Neuronal stem cell (in vitro differentiated cells): Measurements from ENCODE around the gene FGFRL1.

ENCODE experiments used
- DNase-seq: peaks from one replicate; pipeline ENCODE4 v3.0.0-alpha.2; 2013; ENCODE audit warnings: low spot score
- H2AFZ ChIP-seq: one replicate; pipeline ENCODE4 v1.6.1; 2013; ENCODE audit warnings: mild to moderate bottlenecking, low read length, inconsistent platforms
- H2AK5ac ChIP-seq: 2 replicates; pipeline ENCODE4 v1.6.1; 2013; ENCODE audit warnings: low read depth, mild to moderate bottlenecking, inconsistent platforms, low read length, moderate library complexity, mixed read lengths
- H2BK120ac ChIP-seq: 2 replicates; pipeline ENCODE4 v1.6.1; 2013; ENCODE audit warnings: low read depth, mild to moderate bottlenecking, inconsistent platforms, low read length, moderate library complexity, mixed read lengths
- H2BK12ac ChIP-seq: one replicate; pipeline ENCODE4 v1.6.1; 2013; ENCODE audit warnings: low read length, inconsistent platforms
- H2BK15ac ChIP-seq: 2 replicates; pipeline ENCODE4 v1.6.1; 2013; ENCODE audit warnings: mild to moderate bottlenecking, low read length, inconsistent platforms, mixed read lengths
- H2BK5ac ChIP-seq: one replicate; pipeline ENCODE4 v1.6.1; 2013; ENCODE audit warnings: inconsistent platforms, mild to moderate bottlenecking, low read length, moderate library complexity
- H3K14ac ChIP-seq: one replicate; pipeline ENCODE4 v1.6.1; 2013; ENCODE audit warnings: low read length, inconsistent platforms
- H3K18ac ChIP-seq: 2 replicates; pipeline ENCODE4 v1.6.1; 2013; ENCODE audit warnings: low read length, inconsistent platforms
- H3K23ac ChIP-seq: 2 replicates; pipeline ENCODE4 v1.6.1; 2013; ENCODE audit warnings: low read depth, mild to moderate bottlenecking, mixed read lengths, low read length, inconsistent platforms; ENCODE audit not compliant: poor library complexity
- H3K27ac ChIP-seq: replicated peaks from 3 replicates; pipeline ENCODE4 v1.5.1; 2013; ENCODE audit warnings: low read length, inconsistent platforms
- H3K27me3 ChIP-seq, 3 experiments: 2 replicates each; pipeline ENCODE4 v1.6.1; 2013; ENCODE audit warnings: low read length in 3 of 3, mild to moderate bottlenecking in 2 of 3, inconsistent platforms in 1 of 3, low read depth in 1 of 3, mixed read lengths in 1 of 3, moderate library complexity in 1 of 3; ENCODE audit not compliant: control insufficient read depth in 3 of 3, insufficient read depth in 3 of 3
- H3K36me3 ChIP-seq, 2 donors: replicated peaks in 1 of 2; 2 replicates each; pipeline ENCODE4 v1.6.1; 2013; ENCODE audit warnings: low read length in 2 of 2; ENCODE audit not compliant: control insufficient read depth in 2 of 2, insufficient read depth in 2 of 2
- H3K4ac ChIP-seq: 2 replicates; pipeline ENCODE4 v1.6.1; 2013; ENCODE audit warnings: inconsistent platforms, mild to moderate bottlenecking, low read length, moderate library complexity
- H3K4me1 ChIP-seq, 2 donors: 1 replicate in 1 of 2; 2 replicates in 1 of 2; pipeline ENCODE4 v1.6.1; 2013; ENCODE audit warnings: low read length in 2 of 2, low read depth in 1 of 2; ENCODE audit not compliant: control insufficient read depth in 2 of 2, insufficient read depth in 1 of 2
- H3K4me2 ChIP-seq: one replicate; pipeline ENCODE4 v1.6.1; 2013; ENCODE audit warnings: mild to moderate bottlenecking, low read length, inconsistent platforms; ENCODE audit not compliant: insufficient read depth, poor library complexity, severe bottlenecking
- H3K4me3 ChIP-seq, 2 donors: 2 replicates each; pipeline ENCODE4 v1.5.1; 2013; ENCODE audit warnings: low read length in 2 of 2, mild to moderate bottlenecking in 2 of 2, inconsistent platforms in 1 of 2, moderate library complexity in 1 of 2
- H3K79me1 ChIP-seq: one replicate; pipeline ENCODE4 v1.6.1; 2013; ENCODE audit warnings: low read depth, mild to moderate bottlenecking, inconsistent platforms, low read length, moderate library complexity
- H3K9ac ChIP-seq: one replicate; pipeline ENCODE4 v1.6.1; 2013; ENCODE audit warnings: mild to moderate bottlenecking, low read depth, low read length, inconsistent platforms; ENCODE audit not compliant: poor library complexity
- H3K9me3 ChIP-seq, 2 donors: replicated peaks in 1 of 2; 2 replicates each; pipeline versions ENCODE3 to v1.6.1; 2013; ENCODE audit warnings: low read length in 2 of 2, mild to moderate bottlenecking in 2 of 2, inconsistent platforms in 1 of 2, low read depth in 1 of 2, mixed read lengths in 1 of 2, moderate library complexity in 1 of 2; ENCODE audit not compliant: control insufficient read depth in 2 of 2, insufficient read depth in 1 of 2
- H4K8ac ChIP-seq: one replicate; pipeline ENCODE4 v1.6.1; 2013; ENCODE audit warnings: low read depth, mild to moderate bottlenecking, inconsistent platforms, low read length, moderate library complexity
- H4K91ac ChIP-seq: one replicate; pipeline ENCODE4 v1.6.1; 2013; ENCODE audit warnings: low read length, low read depth, mild to moderate bottlenecking, inconsistent platforms; ENCODE audit not compliant: poor library complexity
- WGBS, 2 donors: extraction: QIAGEN DNeasy Blood & Tissue Kit; methylation state at CpG; one replicate each; pipeline ENCODE4 v1.1.7; 2013; ENCODE audit warnings: missing lambda C conversion rate in 2 of 2, mixed read lengths in 1 of 2; ENCODE audit not compliant: insufficient read length in 2 of 2, insufficient replicate concordance in 1 of 2; ENCODE audit errors: extremely low coverage in 2 of 2; 5-methylcytosine and 5-hydroxymethylcytosine counted together

FGFRL1 gene

DNA sequence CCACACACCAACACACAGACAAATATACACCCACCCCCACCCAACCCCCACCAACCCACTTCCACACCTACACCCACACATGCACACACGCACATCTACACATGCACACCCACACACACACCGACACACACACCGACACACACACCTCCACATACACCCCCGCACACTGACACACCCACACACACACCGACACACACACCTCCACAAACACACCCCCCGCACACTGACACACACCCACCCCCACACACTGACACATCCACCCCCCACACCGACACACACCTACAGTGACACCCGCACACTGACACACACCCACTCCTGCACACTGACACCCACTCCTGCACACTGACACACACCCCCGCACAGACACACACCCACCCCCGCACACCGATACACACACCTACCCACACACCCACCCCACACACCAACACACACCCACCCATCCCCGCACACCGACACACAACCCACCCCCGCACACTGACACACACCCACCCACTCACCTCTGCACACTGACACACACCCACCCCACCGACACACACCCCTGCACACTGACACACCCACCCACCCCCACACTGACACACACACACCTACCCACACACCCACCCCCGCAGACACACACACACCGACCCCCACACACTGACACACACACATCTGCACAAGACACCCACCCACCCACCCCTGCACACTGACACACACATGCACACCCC is 31.1 kb downstream of the FGFRL1 start:
- Histone ChIP-seq H3K23ac (peak overlapping the region; percentile 95), H2BK15ac (peak overlapping the region; percentile 98), H3K18ac (peak overlapping the region; percentile 80), H3K9ac (peak overlapping the region; percentile 70), H3K27ac (peak overlapping the region; percentile 98), H3K9me3 (no peaks in the 10 kb centered on the region), H3K4ac (peak overlapping the region; percentile 97), H3K4me1 (peaks cover 45 to 61% of the 10 kb centered on the region in 2 donors), H3K4me2 (no peak overlapping the region), H2AFZ (no peak overlapping the region), H4K8ac (peak overlapping the region; percentile 65), H3K4me3 (peak overlapping the region in 1 of 2 donors; percentile 48), H4K91ac (peak overlapping the region; percentile 95), H2BK12ac (peak overlapping the region; percentile 94), H2BK5ac (peak overlapping the region; percentile 99), H3K27me3 (no peaks in the 10 kb centered on the region), H3K79me1 (peaks cover 2% of the 10 kb centered on the region), H3K14ac (peak overlapping the region; percentile 98), H2BK120ac (peak overlapping the region; percentile 100), H2AK5ac (peak overlapping the region; percentile 100), H3K36me3 (no peaks in the 10 kb centered on the region)
- 100% methylated on average over 6 of the region's 17 CpGs; no CpG with 5 or more reads in 1 of the 2 donors for WGBS, 2 donors
- no peak for DNase-seq

DNA sequence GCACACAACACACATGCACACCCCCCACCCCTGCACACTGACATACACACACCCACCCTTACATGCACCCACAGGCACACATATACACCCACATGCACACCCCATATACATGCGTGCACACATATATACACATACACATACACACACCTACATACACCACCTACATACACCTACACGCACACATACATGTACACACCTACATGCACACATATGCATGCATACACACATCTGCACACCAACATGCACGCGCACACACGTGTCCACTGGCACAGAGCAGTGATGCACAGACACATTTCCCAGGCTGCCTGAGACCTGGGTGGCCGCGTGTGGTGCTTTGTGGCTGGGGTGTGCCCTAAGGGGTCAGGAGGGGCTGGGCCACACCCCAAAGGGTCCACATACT is 31.7 kb downstream of the FGFRL1 start:
- Histone ChIP-seq H2BK15ac (peak overlapping the region; percentile 52), H2BK5ac (peak overlapping the region; percentile 61), H3K27me3 (no peaks in the 10 kb centered on the region), H3K9ac (peak overlapping the region; percentile 26), H3K9me3 (no peaks in the 10 kb centered on the region), H3K23ac (no peak overlapping the region), H3K14ac (peak overlapping the region; percentile 2), H4K8ac (no peak overlapping the region), H3K4ac (peak overlapping the region; percentile 98), H3K79me1 (peaks cover 2% of the 10 kb centered on the region), H2AFZ (peak overlapping the region; percentile 89), H3K4me3 (peak overlapping the region in 1 of 2 donors; percentile 3), H3K36me3 (no peaks in the 10 kb centered on the region), H3K4me1 (peaks cover 39 to 61% of the 10 kb centered on the region in 2 donors), H3K4me2 (no peak overlapping the region), H2BK12ac (peak overlapping the region; percentile 99), H3K18ac (peak overlapping the region; percentile 48), H3K27ac (peak overlapping the region; percentile 56), H2AK5ac (peak overlapping the region; percentile 36), H4K91ac (peak overlapping the region; percentile 81), H2BK120ac (peak overlapping the region; percentile 2)
- WGBS, 2 donors = no CpG with 5 or more reads among the region's 7 CpGs
- DNase-seq = no peak

DNA sequence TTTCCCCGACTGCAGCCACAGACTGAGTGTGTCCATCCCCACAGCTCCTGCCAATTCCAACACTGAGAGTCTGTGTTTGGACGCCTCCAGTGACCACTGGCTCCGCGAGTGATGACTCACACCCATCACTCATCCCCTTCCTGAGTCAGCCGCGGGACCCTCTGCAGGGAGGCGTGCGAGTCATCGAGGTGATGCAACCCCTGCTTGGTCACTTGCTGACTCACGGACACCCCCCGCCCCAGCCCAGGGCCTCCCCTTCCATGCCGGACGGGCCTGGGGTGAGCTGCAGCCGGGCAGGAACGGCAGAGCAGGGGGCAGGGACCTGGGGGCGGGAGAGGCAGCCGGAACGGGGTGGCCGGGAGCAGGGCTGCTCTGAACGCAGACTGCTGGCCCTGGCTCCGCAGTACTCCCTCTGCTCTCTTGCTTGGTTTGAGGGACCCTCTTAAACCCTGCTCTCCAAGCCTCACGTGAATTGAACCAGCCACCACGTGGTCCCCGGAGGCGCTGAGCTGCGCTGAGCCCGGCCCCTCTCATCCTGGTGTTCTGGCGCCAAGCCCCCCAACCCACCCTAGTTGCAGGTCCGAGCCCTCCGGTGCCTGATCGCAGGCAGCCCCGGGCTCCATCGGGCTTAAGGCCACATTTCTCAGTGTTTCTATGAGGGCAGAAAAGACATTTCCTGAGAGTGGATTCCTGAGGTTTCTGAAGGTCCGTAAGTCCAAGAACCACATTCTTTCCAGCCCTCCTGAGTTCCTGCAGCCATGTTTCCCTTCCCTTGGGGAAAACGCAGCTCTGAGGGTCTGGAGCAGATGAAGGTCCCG is 32.4 kb downstream of the FGFRL1 start:
- Histone ChIP-seq H4K91ac (peak overlapping the region; percentile 81), H2BK5ac (peak overlapping the region; percentile 61), H3K4me1 (peaks cover 36 to 60% of the 10 kb centered on the region in 2 donors), H3K27ac (peak overlapping the region; percentile 56), H3K79me1 (peaks cover 2% of the 10 kb centered on the region), H3K4ac (peak overlapping the region; percentile 98), H3K14ac (peak overlapping the region; percentile 2), H3K9ac (peak overlapping the region; percentile 15), H4K8ac (no peak overlapping the region), H2AFZ (peak overlapping the region; percentile 89), H3K27me3 (no peaks in the 10 kb centered on the region), H2AK5ac (peak overlapping the region; percentile 36), H3K4me3 (no peak overlapping the region), H2BK120ac (peak overlapping the region; percentile 2), H3K9me3 (no peaks in the 10 kb centered on the region), H2BK12ac (peak overlapping the region; percentile 99), H3K23ac (peak overlapping the region; percentile 8), H3K36me3 (no peaks in the 10 kb centered on the region), H3K4me2 (no peak overlapping the region), H3K18ac (peak overlapping the region; percentile 48), H2BK15ac (peak overlapping the region; percentile 52)
- no CpG with 5 or more reads among the region's 36 CpGs for WGBS, 2 donors
- peak; percentile 63 for DNase-seq
